CD4-positive, alpha-beta T cell treated with Interleukin-12 subunit alpha and Interleukin-12 subunit beta, for 1 hour (primary cell): ENCODE measurements around the gene CHAF1A.

Experiments used
- DNase-seq: peaks from one replicate; pipeline ENCODE4 v3.0.0-alpha.2; 2020

The CHAF1A gene

GRCh38 chr19:4406626-4407025 is 4.2 kb downstream of the CHAF1A start:
- DNase-seq: no peak

DNA sequence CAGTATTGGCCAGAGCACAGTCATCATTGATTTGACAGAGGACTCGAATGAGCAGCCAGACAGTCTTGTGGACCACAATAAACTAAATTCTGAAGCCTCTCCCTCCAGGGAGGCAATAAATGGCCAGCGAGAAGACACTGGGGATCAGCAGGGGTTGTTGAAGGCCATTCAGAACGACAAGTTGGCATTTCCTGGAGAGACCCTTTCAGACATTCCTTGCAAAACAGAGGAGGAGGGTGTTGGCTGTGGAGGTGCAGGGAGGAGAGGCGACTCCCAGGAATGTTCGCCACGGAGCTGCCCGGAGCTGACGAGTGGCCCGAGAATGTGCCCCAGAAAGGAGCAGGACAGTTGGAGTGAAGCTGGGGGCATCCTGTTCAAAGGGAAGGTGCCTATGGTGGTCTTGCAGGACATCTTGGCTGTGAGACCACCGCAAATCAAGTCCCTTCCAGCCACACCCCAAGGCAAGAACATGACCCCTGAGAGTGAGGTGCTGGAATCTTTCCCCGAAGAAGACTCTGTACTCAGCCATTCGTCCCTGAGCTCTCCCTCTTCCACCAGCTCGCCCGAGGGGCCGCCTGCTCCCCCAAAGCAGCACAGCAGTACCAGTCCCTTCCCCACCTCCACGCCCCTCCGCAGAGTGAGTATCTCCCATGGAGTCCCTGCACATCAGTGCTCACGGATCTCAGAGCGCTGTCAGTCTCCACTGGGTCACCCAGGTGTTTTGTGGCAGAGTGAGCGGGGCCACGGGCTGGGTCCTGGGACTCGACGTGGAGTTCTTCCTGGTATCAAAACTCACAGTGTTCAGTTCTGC is 6.9 kb downstream of the CHAF1A start:
- DNase-seq: no peak

DNA sequence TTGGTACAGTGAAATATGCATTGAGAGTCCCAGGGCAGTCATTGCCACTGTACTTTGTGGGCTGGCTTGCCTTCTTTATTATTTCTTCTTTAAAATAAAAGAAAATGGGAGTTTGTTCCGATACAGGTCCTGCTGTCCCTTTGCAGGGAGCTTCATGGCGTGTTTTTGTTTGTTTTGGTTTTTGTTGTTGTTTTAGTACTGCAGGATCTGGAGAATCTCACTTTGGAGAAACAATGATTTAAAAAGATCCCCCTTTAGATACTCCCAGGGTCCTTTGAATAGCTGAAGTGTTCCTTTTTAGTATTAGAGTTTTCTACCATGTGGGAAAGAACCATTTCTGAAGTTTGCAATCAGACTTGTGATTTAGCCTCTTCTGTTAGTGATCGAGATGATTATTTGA is 11.1 kb downstream of the CHAF1A start:
- DNase-seq: no peak

- no peak for DNase-seq
Observed at GRCh38 chr19:4414144-4414799, 11.8 kb downstream of the CHAF1A start.

GRCh38 chr19:4414800-4415321 is 12.4 kb downstream of the CHAF1A start:
- DNase-seq: no peak

- no peak for DNase-seq
Observed at GRCh38 chr19:4415352-4415751, 12.9 kb downstream of the CHAF1A start.

DNA sequence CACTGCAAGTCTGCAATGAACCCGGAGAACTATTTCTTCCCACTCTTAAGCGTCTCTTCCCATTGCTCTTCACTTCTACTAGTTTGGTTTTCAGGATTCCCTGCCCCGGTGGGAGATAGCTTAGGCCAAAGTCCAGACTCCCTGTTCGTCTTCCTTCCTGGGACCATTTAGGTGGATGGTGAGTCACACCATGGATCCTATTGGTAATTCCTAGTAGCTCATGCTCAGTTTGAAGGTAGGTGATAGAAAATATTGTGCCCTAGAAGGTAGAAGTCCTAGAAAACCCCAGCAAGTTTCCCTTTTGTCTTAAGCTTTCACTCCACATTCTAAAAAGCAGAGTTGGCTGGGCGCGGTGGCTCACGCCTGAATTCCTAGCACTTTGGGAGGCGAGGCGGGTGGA is 13.8 kb downstream of the CHAF1A start:
- DNase-seq: no peak

DNA sequence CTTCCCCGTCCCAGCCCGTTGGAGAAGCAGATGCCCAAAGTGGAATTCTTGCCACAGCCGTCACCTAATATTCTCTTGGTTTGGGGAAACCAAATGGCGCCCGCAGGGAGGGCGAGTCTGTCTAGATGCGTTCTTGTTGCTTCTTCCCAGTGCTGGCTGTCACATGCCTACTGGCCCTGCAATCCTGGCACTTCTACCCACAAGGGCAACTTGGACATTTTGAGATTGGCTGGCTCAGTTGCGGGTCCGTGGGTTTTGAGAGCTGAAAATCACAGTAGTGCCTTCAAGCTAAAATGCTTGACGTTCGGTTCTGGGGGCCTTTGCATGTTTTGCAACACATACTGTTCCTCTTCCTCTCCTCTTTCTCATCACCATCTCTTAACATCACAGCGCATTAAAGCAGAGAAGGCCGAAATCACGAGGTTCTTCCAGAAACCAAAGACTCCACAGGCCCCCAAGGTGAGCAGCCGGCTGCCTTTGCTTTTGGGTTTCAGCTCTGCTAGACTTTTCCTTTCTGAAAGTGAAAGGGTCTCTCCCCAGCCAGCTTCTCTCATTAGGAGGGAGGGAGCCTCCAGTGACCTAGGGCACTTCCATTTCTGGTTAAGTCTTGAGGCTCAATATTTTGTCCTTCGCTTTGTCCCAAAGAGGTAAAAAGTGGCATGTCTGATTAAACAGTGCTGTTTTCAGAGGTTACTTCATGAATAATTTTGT is 21.1 kb downstream of the CHAF1A start:
- no peak for DNase-seq

- DNase-seq: no peak
Observed at GRCh38 chr19:4425537-4425936, 23.1 kb downstream of the CHAF1A start.

- DNase-seq: no peak
Observed at GRCh38 chr19:4428326-4428975, 26.0 kb downstream of the CHAF1A start.

DNA sequence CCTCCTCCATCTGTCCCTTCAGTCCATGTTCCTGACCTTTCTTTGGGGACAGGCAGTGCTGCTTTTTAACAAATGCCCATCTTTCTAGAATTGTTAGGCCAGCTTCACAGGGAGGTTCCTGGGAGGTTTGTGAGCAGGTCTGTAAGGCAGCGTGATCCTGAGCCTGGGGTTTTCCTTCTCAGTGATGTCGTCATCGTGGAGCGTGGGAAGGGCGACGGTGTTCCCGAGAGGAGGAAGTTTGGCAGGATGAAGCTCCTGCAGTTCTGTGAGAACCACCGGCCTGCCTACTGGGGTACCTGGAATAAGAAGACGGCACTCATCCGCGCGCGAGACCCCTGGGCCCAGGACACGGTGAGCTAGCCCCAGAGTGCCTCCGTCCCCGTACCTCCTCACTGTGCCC is 26.8 kb downstream of the CHAF1A start:
- DNase-seq: no peak

DNA sequence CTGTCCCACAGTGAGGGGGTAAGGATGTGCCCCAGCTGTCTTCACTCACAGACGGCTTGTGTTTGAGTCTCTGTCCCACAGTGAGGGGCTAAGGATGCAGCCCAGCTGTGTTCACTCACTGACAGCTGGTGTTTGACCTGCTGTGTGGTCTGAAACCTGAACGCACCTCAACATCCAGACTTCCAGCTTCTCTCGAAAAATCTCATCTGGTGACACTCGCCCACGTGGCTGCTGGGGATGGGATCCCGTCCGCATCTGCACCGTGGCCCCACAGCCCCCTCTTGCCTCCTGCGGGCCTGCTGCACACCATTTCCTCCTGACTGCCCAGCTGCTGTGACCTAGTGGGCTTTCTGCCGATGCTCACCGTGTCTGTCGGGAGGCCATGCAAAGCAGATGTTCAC is 27.3 kb downstream of the CHAF1A start:
- DNase-seq: no peak

DNA sequence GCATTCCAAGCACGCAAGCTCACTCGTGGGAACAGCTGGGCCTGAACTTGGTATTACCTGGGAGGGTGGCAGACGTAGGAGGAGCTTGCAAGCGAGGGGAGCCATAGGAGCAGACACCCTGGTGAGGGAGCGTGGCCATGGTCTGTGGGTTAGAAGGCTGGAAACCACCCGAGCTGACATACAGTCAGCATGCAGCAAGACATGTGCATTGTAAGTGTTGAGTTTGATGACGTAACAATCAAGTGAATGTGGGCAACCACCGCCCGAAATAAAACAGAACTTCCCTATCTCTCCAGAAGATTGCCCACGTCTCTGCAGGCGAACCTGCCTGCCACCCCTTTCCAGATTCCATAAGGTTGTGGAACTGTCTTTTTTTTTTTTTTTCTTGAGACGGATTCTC is 28.3 kb downstream of the CHAF1A start:
- peak; percentile 23 for DNase-seq

GRCh38 chr19:4431296-4431695 is 28.9 kb downstream of the CHAF1A start:
- DNase-seq: no peak

DNA sequence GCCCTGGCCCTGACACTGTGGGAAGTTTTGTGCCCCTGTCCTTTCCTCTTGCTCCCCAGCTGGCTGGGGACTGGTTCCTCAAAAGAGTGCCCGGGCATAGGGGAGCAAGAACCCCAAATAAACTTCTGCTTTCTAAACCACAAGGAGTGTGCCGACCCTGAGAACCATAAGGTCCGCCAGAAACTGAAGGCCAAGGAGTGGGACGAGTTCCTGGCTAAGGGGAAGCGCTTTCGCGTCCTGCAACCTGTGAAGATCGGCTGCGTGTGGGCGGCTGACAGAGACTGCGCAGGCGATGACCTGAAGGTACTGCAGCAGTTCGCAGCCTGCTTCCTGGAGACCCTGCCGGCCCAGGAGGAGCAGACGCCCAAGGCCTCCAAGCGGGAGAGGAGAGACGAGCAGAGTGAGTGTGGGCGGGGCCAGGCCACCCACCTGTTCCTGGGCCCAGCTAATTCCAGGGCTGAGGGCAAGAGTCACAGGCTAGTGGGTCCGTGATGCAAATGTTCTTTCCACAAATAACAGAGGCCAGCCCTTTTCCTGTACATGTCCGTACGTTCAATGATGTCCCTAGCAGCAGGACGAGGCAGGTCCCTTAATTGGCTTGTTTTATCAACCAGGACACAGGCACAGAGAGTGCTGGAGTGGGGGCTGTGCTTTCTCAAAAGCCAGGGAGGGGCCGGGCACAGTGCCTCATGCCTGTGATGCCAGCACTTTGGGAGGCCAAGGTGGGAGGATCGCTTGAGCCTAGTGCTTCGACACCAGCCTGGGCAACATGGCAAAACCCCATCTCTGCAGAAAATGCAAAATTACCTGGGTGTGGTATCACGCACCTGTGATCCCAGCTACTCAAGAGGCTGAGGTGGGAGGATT is 29.6 kb downstream of the CHAF1A start:
- peak; percentile 16 for DNase-seq

- DNase-seq: no peak
Observed at GRCh38 chr19:4432918-4433506, 30.6 kb downstream of the CHAF1A start.

DNA sequence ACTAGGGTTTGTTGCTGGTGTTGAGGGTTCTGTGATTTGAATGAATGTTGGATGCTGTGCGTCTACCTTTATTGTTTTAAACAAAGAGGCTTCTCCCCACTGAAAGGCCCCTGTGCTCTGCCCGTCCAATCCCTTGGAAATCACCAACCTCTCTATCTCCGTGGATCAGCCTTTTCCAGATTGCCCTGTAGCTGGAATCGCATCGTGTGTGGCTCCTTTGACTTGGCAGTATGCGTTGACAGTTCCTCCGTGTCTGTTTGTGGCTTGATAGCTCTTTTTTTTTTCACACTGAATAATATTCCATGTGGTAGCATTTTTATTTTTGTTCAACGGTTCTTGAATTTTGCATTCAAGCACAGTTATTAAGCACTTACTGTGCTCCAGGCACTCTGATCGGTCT is 32.0 kb downstream of the CHAF1A start:
- no peak for DNase-seq

DNA sequence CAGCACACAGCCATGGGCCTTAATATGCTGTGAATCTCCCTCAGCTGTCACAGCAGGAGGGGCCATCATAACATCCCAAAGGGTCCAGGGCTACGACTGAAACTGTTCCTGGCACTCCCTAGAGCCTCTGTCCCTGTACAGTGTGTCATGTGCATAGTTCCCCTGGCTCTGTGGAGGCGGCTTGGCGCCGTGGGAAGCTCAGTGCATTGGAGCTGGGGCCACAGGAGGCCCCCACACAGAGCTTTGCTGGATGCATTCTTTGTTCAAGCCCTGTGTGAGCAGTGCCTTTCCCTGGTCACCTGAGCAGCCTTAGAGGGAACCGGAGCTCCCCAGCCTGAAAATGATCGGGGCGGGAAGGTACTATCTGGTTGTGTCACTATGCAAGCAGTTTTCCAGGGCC is 33.8 kb downstream of the CHAF1A start:
- no peak for DNase-seq

- DNase-seq: no peak
Observed at GRCh38 chr19:4437103-4437502, 34.7 kb downstream of the CHAF1A start.

DNA sequence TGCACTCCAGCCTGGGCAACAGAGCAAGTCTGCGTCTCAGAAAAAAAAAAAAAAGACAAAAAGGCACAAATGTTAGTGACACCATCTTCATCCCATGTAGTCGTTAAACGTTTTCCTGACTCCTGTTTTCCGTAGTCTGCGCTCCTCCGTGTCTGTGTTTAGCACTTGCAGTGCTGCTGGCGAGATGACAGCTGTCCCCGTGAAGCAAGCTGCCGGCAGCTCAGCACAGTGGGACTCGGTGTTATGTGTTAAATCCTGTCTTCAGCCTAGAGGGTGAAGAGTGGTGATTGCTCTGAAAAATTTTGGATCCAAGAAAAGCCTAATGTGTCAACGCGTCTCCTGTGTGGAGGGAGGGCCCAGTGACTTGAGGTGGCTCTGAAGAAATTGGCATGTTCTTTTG is 36.8 kb downstream of the CHAF1A start:
- no peak for DNase-seq

DNA sequence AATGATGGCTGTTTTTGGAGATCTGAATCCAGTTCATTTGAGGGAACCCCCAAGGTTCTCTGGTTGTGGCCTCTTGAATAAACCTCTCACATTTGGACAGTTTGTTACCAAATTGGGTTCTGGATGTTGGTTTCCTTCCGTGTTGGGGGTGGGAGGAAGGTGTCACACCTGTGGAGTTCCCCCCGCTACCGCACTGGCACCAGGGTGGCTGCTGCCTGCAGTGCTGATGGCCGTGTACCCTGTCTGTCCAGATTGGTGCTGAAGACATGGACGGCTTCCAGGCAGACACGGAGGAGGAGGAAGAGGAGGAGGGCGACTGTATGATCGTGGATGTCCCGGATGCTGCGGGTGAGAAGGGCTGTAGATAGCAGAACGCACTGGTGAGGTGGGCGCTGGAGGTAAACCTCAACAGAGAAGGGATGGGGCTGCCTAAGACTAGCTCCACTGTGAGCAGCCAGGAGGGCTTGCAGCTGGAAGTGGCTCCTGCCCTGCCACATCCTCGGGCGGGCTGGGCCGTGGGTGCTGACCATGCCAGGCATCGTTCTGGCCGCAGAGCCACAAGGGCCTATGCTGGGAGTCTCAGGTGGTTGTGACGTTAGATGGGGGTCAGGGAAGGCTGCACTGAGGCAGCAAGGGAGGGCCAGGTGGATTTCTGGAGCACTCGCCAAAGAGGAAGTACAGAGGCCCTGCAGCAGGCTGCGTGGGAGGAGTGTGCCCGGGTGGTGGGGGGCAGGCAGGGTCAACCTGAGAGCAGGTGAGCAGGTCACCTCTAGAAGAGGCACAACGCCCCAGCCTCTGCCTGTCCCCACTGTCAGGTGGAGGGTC is 39.8 kb downstream of the CHAF1A start:
- no peak for DNase-seq
